Tongue (tissue), 2 donors: ENCODE data around the gene PKN1. TPM values are rescaled to one million over a fixed set of nuclear protein-coding genes. Genes with fewer than 3 reads are reported as not detected.
"Not testable (repeated sequence)": the region's sequence is repeated elsewhere in the genome, so short reads cannot be mapped to it uniquely, and the experiment has no call there.

Experiments used
- DNase-seq: peaks from one replicate; pipeline ENCODE4 v3.0.0-alpha.2; 2015
- total RNA-seq: library from RNA; depleted of rRNA; stranded (reverse); fragments of >200 nt; gene quantifications from one replicate; pipeline ENCODE4 v1.2.3, GENCODE V29; 2014

Gene PKN1
- 83.0 TPM for total RNA-seq

DNA sequence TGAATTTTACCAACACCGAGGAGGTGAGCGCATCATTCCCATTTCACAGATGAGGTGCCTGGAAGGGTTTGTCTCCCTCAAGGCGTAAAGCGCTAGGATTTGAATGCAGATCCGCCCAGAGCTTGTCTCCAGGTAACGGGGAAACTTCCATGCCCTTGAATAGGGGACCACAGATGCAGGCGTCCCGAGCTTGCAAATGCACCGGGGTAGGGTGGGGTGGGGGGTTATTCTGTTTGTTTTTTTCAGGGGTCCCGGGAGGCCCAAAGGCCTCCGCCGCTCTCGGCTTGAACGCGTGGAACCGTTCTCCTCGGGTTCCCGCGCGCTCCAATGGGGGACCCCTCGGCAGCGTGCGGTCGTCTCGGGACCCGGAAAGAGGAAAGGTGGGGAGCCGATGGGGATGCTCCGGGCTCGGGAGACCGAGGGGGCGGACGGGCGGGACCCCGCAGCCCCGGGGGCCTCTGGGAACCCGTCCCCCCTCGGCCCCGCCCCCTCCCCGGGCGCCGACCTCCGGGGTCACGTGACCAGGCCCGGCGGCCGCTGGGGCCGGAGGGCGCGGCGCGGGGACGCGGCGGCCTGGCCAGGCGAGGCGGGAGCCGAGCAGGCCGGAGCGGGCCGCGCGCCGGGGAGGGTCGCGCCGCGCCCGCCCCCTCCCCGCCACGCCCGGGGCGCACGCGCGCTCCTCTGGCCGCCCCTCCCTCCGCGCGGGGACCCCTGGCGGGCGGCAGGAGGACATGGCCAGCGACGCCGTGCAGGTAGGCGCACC lies at the start of gene PKN1:
TSS of gene PKN1 (plus strand) at position 516 of the 763 bp plus-strand sequence. CDS start at position 732, 216 bp downstream.
- DNase-seq = peak; percentile 81

DNA sequence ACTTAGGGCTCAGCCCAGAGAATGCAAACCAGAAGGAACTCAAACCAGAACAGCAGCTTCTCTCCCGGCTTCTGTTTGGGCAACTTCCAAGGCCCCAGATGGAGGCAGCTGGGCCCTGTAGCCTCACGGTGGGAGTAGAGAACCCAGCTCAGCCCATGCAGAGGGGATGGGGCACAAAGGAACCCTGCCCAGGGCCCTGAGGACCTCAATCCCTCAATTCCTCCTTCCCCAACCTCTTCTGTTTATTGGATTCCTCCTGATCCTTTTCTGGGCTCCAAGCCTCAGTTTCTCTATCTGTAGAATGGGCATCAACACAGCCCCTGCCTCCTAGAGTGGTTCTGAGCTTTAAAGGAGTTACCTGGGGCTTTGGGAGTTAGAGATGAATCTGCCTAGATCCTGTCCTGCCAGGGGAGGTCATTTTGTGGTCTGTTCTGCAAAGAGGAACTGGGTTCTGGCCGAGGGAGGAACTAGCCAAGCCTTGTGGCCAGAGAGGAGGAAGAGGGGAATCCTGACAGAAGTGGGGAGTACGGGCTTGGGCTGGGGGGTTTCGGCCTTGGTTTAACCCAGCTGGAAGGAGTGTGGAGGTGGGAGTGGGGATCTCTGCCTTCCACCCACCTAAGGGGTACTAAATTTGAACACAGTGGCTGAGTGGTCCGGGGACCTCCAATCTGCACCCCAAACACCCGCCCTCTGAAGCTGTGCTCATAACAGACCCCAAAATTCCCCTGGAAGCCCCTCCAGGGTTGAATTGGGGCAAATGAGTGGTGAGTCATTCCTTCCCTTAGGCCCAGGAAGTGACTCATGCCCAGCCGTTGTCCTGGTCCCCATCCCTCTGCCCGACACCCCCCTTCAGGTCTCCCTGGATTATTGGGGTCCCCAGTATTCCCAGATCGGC lies 49.2 kb upstream of the PKN1 start:
- DNase-seq = peak; percentile 72

DNA sequence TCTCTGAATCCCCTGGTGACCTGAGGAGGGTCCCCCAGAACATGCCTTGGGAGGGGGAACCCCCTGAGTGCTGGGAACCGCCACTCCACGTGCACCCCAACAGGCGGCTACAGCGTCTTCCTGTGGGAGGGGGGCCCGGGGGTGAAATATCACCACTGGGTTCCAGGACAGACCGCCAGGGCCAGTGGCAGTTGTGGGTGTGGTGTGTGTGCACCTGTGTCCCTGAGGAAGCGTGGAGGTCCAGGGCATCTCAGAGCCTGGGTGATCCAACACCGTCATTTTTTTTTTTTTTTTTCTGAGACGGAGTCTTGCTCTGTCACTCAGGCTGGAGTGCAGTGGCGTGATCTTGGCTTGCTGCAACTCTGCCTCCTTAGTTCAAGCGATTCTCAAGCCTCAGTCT lies 47.6 kb upstream of the PKN1 start:
- DNase-seq = no peak

DNA sequence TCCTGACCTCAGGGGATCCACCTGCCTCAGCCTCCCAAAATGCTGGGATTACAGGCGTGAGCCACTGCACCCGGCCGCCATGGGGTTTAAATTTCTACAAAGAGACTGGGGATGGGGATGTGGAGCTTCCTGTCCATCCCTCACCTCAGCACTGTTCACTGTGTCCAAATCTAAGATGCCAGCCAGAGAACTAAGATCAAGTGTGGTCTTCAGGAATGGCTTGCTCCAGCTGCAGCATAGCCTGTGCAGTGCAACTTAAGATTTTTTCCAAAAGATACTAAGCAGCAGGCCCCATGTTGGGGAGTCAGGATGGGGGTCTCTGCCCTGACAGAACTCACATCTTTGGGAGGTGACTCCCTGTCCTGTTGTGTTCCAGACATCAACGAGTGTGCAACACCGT lies 42.6 kb upstream of the PKN1 start:
- DNase-seq = no peak

DNA sequence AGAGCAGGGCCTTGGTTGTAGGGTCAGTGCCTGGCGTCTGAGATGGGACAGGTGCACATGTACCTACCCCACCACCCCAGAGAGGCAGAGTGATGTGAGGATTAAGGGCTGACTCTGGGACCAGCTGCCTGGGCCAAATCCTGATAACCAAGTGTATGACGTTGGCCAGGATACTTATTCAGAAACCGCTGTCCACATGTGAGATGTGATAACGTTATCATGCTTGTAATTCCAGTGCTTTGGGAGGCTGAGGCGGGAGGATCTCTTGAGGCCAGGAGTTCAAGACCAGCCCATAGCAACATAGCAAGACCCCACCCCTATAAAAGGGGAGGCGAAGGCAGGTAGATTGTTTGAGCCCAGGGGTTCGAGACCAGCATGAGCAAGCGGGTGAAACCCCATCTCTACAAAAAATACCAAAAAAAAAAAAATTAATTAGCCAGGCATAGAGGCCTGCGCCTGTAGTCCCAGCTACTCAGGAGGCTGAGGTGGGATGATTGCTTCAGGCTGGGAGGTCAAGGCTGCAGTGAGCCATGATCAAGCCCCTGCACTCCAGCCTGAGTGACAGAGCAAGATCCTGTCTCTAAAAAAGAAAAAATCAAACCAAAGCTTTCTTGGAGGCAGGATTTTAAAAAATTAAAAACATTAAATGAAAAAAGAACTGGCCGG lies 41.8 kb upstream of the PKN1 start:
- DNase-seq = no peak

DNA sequence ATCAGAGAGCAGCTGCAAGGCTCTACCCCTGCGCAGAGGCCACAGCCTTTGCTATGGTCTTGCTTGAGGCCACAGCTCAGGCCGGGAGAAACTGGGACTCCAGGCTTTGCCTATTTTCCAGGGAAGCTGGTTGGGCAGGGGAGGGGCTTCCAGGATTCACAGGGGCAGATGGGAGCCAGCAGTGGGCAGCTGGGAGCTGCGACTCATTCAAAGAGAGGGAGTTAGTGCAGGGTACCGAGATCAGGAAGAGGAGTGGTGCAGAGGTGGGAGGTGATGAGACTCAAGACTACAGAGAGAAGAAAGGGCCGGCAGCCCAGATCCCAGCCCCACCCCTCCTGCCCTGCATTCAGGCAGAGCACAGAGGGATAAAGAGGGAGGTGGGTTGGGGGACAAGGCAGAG lies 39.8 kb upstream of the PKN1 start:
- DNase-seq = no peak

DNA sequence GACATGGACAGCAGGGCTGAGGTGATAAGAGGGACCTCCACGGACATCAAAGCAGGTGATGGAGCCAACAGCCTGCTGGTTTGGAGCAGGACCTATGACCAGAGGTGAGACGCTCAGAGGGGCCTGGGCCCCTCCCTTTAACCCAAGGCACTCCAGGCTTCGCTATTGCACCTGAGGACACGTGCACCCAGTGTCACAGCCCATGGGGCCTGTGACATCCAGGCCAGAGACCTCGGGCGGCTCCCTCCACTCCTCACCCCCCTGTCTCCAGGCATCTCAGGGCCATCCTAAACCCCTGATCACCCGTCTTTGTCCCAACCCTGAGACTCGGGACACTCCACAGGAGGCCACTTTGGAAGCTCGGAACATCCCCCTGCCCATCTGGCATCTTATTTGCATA lies 38.9 kb upstream of the PKN1 start:
- no peak for DNase-seq

DNA sequence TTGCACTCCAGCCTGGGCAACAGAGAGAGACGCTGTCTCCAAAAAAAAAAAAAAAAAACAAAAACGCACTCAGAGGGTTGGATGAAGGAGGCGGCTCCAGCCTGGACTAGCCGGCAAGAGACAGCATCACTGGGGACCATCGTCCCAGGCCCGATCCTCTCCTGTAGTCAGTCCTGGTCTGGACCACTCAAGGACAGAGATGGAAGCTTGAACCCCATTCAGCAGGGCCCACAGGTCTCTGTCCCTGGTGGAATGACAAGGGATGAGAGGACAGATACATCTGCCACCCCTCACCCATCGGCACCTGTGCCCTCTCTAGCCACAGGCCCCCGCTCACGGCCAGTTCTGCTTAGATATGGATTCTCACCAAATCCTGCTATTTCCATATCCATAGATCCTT lies 37.8 kb upstream of the PKN1 start:
- no peak for DNase-seq

DNA sequence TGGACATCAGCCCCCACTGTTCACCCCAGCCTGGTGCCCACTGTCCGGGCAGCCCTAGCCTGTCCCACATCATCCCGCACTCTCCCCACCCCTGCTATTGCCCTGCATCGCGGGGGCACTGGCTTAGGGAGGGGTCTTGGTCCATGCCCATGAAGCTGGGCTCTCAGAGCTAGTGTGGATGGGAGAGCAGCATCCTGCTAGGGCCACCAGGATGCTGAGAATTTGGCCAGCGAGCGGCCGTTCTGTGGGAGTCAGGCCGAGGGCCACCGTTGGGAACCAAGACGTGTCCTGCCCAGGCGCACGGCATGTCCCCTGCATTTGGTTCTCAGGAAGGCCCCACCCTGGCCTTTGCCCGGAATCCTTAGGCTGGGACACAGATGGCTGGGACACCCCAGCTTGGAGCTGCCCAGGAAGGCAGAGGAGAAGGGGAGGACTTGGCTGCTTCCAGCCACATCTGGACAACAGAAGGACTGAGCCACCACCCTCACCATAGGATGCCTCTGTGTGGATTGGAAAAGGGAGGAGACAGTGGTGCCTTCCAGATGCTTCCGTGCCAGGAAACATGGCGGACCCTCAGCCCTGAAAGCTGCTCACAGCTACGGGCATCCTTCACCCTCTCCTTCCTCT lies 37.3 kb upstream of the PKN1 start:
- DNase-seq = no peak

DNA sequence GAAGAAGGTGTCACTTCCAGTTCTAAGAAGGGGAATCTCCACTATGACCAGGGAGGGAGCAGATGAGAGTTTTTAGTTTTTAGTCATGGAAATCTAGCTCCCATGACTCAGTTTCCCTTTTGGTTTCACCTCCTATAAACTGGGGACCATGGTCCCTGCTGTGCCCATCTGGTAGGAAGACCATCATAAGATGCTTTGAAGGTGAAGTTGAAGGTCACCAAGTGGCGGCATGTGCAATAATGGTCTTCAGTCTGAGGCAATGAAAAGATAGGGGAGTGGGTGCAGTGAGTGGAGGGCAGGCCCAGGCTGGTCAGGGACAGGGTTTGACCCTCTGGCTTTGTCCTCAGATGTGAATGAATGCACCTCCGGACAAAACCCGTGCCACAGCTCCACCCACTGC lies 36.4 kb upstream of the PKN1 start:
- not testable (repeated sequence) for DNase-seq

DNA sequence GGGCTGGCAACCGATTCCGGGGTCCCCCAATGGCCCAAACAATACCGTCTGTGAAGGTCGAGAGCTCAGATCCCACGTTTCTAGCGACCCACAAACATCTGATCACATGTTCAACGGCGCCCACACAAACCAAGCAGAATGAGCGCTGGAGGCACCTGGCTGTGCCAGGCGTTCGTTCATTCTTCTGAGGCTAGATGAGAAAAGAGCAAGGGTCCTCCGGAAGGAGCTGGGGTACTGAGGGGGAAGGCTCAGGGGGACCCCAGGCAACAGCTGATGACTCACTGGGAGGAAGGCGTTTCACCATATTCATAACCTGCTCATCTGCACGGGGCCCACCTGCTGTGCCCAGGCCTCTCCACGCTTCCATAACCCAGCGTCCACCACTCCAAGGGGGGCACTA lies 35.9 kb upstream of the PKN1 start:
- DNase-seq = not testable (repeated sequence)

DNA sequence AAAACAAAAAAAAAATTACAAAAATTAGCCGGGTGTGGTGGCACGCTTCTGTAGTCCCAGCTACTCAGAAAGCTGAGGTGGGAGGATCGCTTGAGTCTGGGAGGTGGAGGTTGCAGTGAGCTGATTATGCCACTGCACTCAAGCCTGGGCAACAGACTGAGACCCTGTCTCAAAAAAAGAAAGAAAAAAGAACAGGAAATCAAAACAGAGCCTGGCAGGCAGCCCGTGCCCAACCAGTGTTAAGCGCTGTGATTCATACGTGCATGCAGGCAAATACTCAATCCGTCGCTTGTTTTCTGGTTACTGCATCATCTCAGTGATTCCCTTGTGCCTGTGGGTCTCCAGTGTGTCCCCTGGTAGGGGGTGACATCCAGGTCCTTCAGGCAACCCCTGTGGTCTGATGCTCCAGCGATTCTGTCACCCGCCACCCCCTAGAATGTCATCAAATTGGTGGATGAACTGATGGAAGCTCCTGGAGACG lies 32.1 kb upstream of the PKN1 start:
- no peak for DNase-seq

DNA sequence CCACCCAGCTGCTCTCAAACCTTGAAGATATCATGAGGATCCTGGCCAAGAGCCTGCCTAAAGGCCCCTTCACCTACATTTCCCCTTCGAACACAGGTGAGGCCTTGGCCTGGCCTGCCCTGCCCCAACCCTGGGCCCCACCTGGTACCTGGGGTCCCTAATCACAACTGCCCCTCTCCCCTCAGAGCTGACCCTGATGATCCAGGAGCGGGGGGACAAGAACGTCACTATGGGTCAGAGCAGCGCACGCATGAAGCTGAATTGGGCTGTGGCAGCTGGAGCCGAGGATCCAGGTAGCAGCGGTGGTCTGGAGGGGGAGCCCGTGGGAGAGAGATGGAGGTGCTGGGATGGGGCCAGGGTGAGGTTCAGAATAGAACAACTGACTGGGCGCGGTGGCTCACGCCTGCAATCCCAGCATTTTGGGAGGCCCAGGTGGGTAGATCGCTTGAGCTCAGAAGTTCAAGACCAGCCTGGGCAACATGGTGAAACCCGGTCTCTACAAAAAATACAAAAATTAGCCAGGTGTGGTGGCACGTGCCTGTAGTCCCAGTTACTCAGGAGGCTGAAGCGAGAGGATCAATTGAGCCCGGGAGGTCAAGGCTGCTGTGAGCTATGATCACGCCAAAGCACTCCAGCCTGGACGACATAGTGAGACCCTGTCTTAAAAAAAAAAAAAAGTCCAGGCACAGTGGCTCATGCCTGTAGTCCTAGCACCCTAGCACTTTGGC lies 31.5 kb upstream of the PKN1 start:
- DNase-seq = no peak

DNA sequence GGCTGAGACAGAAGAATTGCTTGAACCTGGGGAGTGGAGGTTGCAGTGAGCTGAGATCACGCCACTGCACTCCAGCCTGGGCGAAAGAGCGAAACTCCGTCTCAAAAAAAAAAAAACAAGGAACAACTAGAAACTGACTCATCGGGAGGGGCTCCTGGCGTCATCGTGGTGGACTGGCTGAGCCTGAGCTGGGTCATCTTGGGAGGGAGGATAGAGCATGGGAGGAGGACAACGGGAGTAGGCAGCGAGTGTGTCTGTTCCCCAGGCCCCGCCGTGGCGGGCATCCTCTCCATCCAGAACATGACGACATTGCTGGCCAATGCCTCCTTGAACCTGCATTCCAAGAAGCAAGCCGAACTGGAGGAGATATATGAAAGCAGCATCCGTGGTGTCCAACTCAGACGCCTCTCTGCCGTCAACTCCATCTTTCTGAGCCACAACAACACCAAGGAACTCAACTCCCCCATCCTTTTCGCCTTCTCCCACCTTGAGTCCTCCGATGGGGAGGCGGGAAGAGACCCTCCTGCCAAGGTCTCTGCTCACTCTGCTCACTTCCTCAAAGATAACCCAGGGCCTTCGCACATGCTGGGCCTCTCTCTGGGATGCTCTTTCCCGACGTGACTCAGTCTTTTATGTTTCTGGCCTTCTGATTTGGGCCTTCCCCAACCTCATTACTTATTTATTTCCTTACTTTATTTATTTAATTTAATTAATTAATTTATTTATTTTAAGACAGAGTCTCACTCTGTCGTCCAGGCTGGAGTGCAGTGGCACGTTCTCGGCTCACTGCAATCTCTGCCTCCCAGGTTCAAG lies 30.6 kb upstream of the PKN1 start:
- DNase-seq = no peak

DNA sequence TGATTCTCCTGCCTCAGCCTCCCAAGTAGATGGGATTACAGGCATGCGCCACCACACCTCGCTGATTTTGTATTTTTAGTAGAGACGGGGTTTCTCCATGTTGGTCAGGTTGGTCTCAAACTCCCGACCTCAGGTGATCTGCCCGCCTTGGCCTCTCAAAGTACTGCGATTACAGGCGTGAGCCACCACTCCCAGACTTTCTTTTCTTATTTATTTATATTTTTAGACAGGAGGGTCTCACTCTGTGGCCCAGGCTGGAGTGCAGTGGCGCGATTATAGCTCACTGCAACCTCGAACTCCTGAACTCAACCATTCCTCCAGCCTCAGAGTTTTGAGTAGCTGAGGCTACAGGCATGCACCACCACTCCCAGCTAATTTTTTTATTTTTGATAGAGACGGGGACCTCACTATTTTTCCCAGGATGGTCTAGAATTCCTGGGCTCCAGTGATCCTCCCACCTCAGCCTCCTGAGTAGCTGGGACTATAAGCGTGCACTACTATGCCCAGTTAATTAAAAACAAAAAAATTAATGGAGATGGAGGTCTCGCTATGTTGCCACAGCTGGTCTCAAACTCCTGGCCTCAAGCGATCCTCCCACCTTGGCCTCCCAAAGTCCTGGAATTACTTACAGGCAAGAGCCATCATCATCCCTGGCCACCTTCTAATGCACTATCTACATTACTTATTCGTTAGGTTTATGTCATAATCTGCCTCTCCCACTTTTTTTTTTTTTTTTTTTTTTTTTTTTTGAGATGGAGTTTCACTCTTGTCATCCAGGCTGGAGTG lies 29.8 kb upstream of the PKN1 start:
- not testable (repeated sequence) for DNase-seq

DNA sequence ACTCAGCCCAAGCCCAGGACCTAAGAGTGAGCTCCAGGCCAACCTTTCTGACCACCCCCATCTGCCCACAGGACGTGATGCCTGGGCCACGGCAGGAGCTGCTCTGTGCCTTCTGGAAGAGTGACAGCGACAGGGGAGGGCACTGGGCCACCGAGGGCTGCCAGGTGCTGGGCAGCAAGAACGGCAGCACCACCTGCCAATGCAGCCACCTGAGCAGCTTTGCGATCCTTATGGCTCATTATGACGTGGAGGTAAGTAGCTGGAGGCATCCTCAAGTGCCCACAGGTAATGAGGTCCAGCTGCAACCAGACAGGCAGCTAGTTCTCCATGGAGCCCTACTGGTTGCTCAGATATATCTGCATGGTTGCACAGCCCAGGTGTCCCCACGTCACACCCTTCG lies 28.8 kb upstream of the PKN1 start:
- DNase-seq = no peak

DNA sequence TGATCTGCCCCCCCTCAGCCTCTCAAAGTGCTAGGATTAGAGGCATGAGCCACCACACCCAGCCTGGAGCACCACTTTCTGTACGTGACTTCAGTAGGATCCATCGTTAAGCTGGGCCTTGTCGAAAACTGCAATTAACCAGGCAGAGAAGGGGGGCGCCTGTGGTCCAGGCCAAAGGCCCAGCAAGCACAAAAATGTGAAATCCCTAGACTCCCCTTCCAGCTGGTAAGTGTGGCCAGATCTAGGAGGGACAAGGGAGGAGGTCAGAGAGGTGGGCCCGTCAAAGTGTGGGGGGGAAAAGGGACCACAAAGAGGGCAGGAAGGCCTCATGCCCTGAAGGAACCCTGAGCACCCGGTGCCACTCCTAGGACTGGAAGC lies 27.7 kb upstream of the PKN1 start:
- no peak for DNase-seq

DNA sequence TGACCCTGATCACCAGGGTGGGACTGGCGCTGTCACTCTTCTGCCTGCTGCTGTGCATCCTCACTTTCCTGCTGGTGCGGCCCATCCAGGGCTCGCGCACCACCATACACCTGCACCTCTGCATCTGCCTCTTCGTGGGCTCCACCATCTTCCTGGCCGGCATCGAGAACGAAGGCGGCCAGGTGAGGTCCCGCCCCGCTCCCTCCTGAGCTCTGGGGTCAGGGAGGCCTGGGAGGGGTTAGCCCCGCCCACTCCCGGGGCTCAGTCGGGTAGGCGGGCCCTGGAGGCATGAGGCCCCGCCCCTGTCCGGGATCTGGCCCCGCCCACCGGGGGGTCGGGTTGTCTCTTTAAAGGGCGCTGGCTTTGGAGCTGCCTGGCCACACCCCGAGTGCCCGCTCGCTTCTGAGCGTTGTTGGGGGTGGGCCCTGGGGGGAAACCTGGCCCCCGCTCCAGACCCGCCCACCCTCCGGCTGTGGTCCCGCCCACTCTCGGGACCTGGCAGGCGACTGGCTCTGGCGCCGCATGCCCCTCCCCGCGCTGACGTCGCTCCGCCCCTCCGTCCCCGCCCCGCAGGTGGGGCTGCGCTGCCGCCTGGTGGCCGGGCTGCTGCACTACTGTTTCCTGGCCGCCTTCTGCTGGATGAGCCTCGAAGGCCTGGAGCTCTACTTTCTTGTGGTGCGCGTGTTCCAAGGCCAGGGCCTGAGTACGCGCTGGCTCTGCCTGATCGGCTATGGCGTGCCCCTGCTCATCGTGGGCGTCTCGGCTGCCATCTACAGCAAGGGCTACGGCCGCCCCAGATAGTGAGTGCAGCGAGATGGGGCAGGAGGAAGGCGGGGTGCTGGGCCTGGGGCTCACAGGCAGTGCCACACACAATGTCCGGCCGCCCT lies 27.1 kb upstream of the PKN1 start:
- DNase-seq = peak; percentile 94
